GM23248 (cell line): ENCODE measurements around the gene STXBP5L. TPM values are rescaled to one million over a fixed set of nuclear protein-coding genes. Genes with fewer than 3 reads are reported as not detected.

ENCODE experiments used
- DNase-seq: peaks from one replicate; pipeline ENCODE4 v3.0.0-alpha.2; 2015
- H2AFZ ChIP-seq: fragments of 200-600 bp; sonication (generic); 2 replicates; pipeline ENCODE4 v1.6.1; 2016; ENCODE audit warnings: antibody characterized with exemption
- H3F3A ChIP-seq: fragments of 200-600 bp; sonication (generic); 2 replicates; pipeline ENCODE4 v1.6.1; 2016; ENCODE audit warnings: mild to moderate bottlenecking, antibody characterized with exemption, mixed run types; ENCODE audit not compliant: insufficient read depth
- H3K27ac ChIP-seq: fragments of 200-600 bp; sonication (generic); 2 replicates; pipeline ENCODE4 v1.5.1; 2016; ENCODE audit warnings: mild to moderate bottlenecking
- H3K27me3 ChIP-seq: fragments of 200-600 bp; sonication (generic); replicated peaks from 2 replicates; pipeline ENCODE4 v1.6.1; 2016; ENCODE audit warnings: mild to moderate bottlenecking; ENCODE audit not compliant: insufficient read depth
- H3K36me3 ChIP-seq: fragments of 200-600 bp; sonication (generic); 2 replicates; pipeline ENCODE4 v1.6.1; 2016; ENCODE audit warnings: low read depth, mild to moderate bottlenecking
- H3K4me1 ChIP-seq: fragments of 200-600 bp; sonication (generic); 2 replicates; pipeline ENCODE4 v1.6.1; 2016; ENCODE audit warnings: mild to moderate bottlenecking; ENCODE audit not compliant: insufficient read depth
- H3K4me2 ChIP-seq: fragments of 200-600 bp; sonication (generic); one replicate; pipeline ENCODE4 v1.6.1; 2016; ENCODE audit warnings: mild to moderate bottlenecking; ENCODE audit not compliant: unreplicated experiment
- H3K4me3 ChIP-seq: fragments of 200-600 bp; sonication (generic); 2 replicates; pipeline ENCODE4 v1.5.1; 2016; ENCODE audit warnings: mild to moderate bottlenecking
- H3K79me2 ChIP-seq: fragments of 200-600 bp; sonication (generic); 2 replicates; pipeline ENCODE4 v1.6.1; 2016; ENCODE audit warnings: mild to moderate bottlenecking; ENCODE audit not compliant: insufficient read depth
- H3K9ac ChIP-seq: fragments of 200-600 bp; sonication (generic); 2 replicates; pipeline ENCODE4 v1.6.1; 2016; ENCODE audit warnings: mild to moderate bottlenecking
- H3K9me2 ChIP-seq: fragments of 200-600 bp; sonication (generic); 2 replicates; pipeline ENCODE4 v1.6.1; 2016; ENCODE audit warnings: mixed run types, mild to moderate bottlenecking, moderate library complexity; ENCODE audit not compliant: insufficient read depth
- H3K9me3 ChIP-seq: fragments of 200-600 bp; sonication (generic); one replicate; pipeline ENCODE4 v1.6.1; 2017; ENCODE audit warnings: low read depth
- H4K20me1 ChIP-seq: fragments of 200-600 bp; sonication (generic); 2 replicates; pipeline ENCODE4 v1.6.0; 2016; ENCODE audit not compliant: insufficient read depth
- EZH2 ChIP-seq: fragments of 200-600 bp; sonication (generic); IDR thresholded peaks from 2 replicates; pipeline ENCODE4 v1.6.1; 2018; ENCODE audit warnings: antibody characterized with exemption, mild to moderate bottlenecking; ENCODE audit not compliant: insufficient read depth, poor library complexity, severe bottlenecking
- EZH2phosphoT487 ChIP-seq: fragments of 200-600 bp; sonication (generic); IDR thresholded peaks from 2 replicates; pipeline ENCODE4 v1.6.1; 2018; ENCODE audit warnings: antibody characterized with exemption, moderate library complexity, mild to moderate bottlenecking, low read depth; ENCODE audit not compliant: insufficient read depth
- WGBS, 2 experiments: methylation state at CpG; one replicate each; pipeline ENCODE4 v1.1.6; 2015 to 2017; ENCODE audit warnings: low lambda C conversion rate in 2 of 2, low coverage in 1 of 2; ENCODE audit errors: missing lambda C conversion rate in 2 of 2; 5-methylcytosine and 5-hydroxymethylcytosine counted together
- in situ Hi-C: fragments of 300-500 bp; cut with MboI; formaldehyde crosslinking; loops from 2 replicates; pipeline ENCODE4 v1.15.0; 2020
- polyA plus RNA-seq: library from polyadenylated mRNA; unstranded; fragments of >200 nt; fragmentation: Nextera tagmentation; extraction: Ambion mirVana; gene quantifications from 2 replicates; pipeline ENCODE4 v1.2.1, GENCODE V29; 2016
- total RNA-seq: library from RNA; depleted of rRNA; stranded (reverse); fragments of >200 nt; shearing (Covaris generic); gene quantifications from 2 replicates; pipeline ENCODE4 v1.2.3, GENCODE V29; 2014

The STXBP5L gene
- total and polyA plus RNA-seq, 2 experiments from 2014 or later = not detected

DNA sequence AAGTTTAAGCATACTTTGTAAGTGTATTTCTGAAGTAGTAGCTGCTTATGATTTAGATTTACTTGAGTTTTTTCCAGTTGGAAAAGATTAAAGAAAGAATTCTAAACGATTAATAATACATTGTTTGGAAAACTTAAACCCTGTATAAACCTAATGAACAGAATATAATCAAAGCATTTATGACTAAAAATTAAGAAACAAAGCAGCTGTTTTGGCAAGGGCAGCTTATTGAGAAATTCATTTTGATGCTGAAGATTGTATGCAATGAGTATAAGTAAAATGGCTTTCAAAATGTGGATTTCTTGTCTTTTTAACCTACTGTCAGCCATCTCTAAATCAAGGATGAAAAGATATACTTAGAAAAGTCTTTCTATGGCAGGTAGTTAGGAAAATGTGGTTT, 497.6 kb downstream of the STXBP5L start:
- in situ Hi-C loops = no loop called here
- H4K20me1 ChIP-seq = no peaks in the 10 kb centered on the region
- no peaks in the 10 kb centered on the region for H3K79me2 ChIP-seq
- no peak for TF ChIP-seq EZH2phosphoT487
- H3K27ac ChIP-seq = no peak overlapping the region
- WGBS, 2 experiments = 55 to 74% methylated on average over 1 of the region's 1 CpG
- H3K27me3 ChIP-seq = no peaks in the 10 kb centered on the region
- H3K36me3 ChIP-seq = no peaks in the 10 kb centered on the region
- no peaks in the 10 kb centered on the region for H3F3A ChIP-seq
- H3K9me2 ChIP-seq = no peaks in the 10 kb centered on the region
- H3K4me3 ChIP-seq = no peak overlapping the region
- H2AFZ ChIP-seq = no peak overlapping the region
- no peak overlapping the region for H3K9ac ChIP-seq
- DNase-seq = no peak
- no peaks in the 10 kb centered on the region for H3K9me3 ChIP-seq
- no peak overlapping the region for H3K4me2 ChIP-seq
- no peaks in the 10 kb centered on the region for H3K4me1 ChIP-seq

DNA sequence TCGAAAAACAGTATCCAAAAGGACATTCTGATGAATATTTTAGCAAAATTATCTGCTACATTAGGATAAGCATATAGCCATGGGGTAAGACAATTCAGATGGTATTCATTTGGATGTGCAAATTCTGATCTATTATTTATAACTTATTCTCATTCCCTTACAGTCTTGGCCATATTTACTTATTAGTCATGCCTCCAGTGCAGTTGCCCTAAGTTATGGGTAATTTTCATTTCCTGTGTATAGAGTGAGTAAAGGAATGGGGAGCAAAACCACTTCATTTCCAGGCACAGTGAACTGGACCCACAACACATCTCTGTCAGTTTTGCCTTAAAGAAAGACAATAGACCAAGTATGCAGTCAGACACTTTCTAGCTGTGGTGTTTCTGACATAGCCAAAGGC, 503.5 kb downstream of the STXBP5L start:
- Histone ChIP-seq H3K27me3 (no peaks in the 10 kb centered on the region), H3K4me3 (no peak overlapping the region), H3K4me2 (no peak overlapping the region), H3K9ac (no peak overlapping the region), H2AFZ (no peak overlapping the region; the same call in 1 of the 2 replicates), H3K9me3 (no peaks in the 10 kb centered on the region), H3K27ac (no peak overlapping the region), H4K20me1 (no peaks in the 10 kb centered on the region), H3K79me2 (no peaks in the 10 kb centered on the region), H3K9me2 (no peaks in the 10 kb centered on the region), H3K4me1 (no peaks in the 10 kb centered on the region), H3K36me3 (no peaks in the 10 kb centered on the region), H3F3A (no peaks in the 10 kb centered on the region)
- 94 to 96% methylated on average over 1 of the region's 1 CpG for WGBS, 2 experiments
- in situ Hi-C loops = no loop called here
- TF ChIP-seq EZH2 = no peak
- TF ChIP-seq EZH2phosphoT487 = no peak
- peak; percentile 17 for DNase-seq

DNA sequence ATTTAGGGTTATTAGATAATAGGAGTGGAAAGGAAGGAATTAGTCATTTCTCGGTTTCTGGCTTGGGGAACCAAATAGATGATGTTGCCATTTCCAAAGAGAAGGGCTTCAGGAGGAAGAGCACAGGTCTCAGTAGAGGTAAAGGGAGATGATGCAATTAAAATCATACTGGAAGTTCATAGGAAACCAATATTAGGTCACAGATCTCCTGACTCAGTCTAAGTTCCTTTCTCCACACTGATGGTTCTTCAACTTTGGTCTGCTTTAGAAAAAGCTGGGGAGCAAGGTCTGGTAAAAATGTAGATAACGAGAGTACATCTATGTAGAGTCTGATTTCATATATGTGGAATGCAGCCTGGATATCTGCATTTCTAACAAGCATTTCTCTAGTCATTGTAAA, 506.9 kb downstream of the STXBP5L start:
- no peak overlapping the region for H3K9ac ChIP-seq

DNA sequence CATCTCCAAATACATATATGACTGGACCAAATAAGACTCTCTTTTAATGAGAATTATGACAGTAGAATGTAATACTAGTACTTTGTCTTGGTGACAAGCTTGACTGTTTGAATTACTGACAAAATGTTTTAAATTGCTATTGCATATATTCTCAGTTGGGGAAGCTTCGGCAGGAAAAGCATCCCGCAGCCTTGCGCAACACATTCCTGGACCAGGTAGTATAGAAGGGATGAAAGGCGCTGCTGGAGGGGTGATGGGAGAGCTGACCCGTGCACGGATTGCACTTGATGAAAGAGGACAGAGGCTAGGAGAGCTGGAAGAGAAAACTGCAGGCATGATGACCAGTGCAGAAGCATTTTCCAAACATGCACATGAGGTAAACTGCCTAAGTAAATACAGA, 510.2 kb downstream of the STXBP5L start:
- Histone ChIP-seq H3K9me2 (no peaks in the 10 kb centered on the region), H3K4me3 (no peak overlapping the region), H3K27ac (no peak overlapping the region), H3K79me2 (no peaks in the 10 kb centered on the region), H2AFZ (no peak overlapping the region), H4K20me1 (no peaks in the 10 kb centered on the region), H3K9ac (no peak overlapping the region), H3F3A (no peaks in the 10 kb centered on the region), H3K9me3 (no peaks in the 10 kb centered on the region), H3K4me1 (no peaks in the 10 kb centered on the region), H3K4me2 (no peak overlapping the region), H3K27me3 (no peaks in the 10 kb centered on the region), H3K36me3 (no peaks in the 10 kb centered on the region)
- in situ Hi-C loops = no loop called here
- WGBS, 2 experiments = 92 to 95% methylated on average over 6 of the region's 6 CpGs
- no peak for DNase-seq
- TF ChIP-seq EZH2phosphoT487 (no peak), EZH2 (no peak)

More for the DNA sequence above, 506.9 kb downstream of the STXBP5L start:
- Histone ChIP-seq H3K79me2 (no peaks in the 10 kb centered on the region), H4K20me1 (no peaks in the 10 kb centered on the region), H3K4me2 (no peak overlapping the region), H3K27ac (no peak overlapping the region), H3K27me3 (no peaks in the 10 kb centered on the region), H3K4me1 (no peaks in the 10 kb centered on the region), H3K36me3 (no peaks in the 10 kb centered on the region), H3K9me3 (no peaks in the 10 kb centered on the region), H3F3A (no peaks in the 10 kb centered on the region), H3K9me2 (no peaks in the 10 kb centered on the region), H2AFZ (no peak overlapping the region), H3K4me3 (no peak overlapping the region)
- in situ Hi-C loops = no loop called here
- TF ChIP-seq EZH2 (no peak), EZH2phosphoT487 (no peak)
- 68 to 72% methylated on average over 2 of the region's 2 CpGs for WGBS, 2 experiments
- no peak for DNase-seq

DNA sequence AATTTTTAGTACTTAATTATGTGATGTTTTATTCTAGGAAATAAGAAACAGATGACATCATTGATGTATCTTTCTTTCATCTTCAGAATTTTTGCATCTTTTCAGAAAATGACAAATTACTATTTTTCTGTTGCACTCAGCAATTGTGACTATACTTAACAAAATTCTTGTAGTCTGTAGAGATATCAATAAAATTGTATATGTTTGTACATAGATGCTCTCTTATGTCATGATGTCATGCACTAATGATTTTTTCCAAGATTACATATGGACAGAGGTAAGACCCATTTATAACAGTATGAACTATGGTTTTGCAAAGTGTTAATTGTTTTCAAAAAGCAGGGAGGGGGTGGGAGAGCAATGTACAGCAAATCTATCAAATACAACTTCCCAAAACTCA, 516.5 kb downstream of the STXBP5L start:
- Histone ChIP-seq H3K36me3 (no peaks in the 10 kb centered on the region), H3K27me3 (no peaks in the 10 kb centered on the region), H3K9me3 (no peaks in the 10 kb centered on the region), H2AFZ (no peak overlapping the region), H3K79me2 (no peaks in the 10 kb centered on the region), H4K20me1 (no peaks in the 10 kb centered on the region), H3K4me2 (no peak overlapping the region), H3K9ac (no peak overlapping the region), H3F3A (no peaks in the 10 kb centered on the region), H3K9me2 (no peaks in the 10 kb centered on the region), H3K4me1 (no peaks in the 10 kb centered on the region), H3K27ac (no peak overlapping the region), H3K4me3 (no peak overlapping the region)
- in situ Hi-C loops = no loop called here
- no peak for DNase-seq
- TF ChIP-seq EZH2phosphoT487 (no peak), EZH2 (no peak)
